ENCODE data around the gene ADAR.

The ADAR gene

GRCh38 chr1:154558720-154559465 lies 49.1 kb downstream of the ADAR start:
- H3K27ac ChIP-seq, result peak overlapping the region; percentile 86 to 95
- H3K4me3 ChIP-seq, result peak overlapping the region; percentile 98

GRCh38 chr1:154557939-154558719 lies 49.9 kb downstream of the ADAR start, which contains the start of gene UBE2Q1:
UBE2Q1 (minus strand) TSS chr1:154558662; CDS start chr1:154558553, 109 bp downstream.
- TF ChIP-seq CTCF (IDR thresholded peaks at IDR 0.05), result no peak
- H3K4me3 ChIP-seq, result peak within 1 kb of the TSS; percentile 98
- peak within 1 kb of the TSS; percentile 86 to 95 for H3K27ac ChIP-seq
- DNase-seq (ENCODE audit: low spot score), result no peak

More at GRCh38 chr1:154558720-154559465, 49.1 kb downstream of the ADAR start:
- DNase-seq (ENCODE audit: low spot score), result peak; percentile 100
- no peak for TF ChIP-seq CTCF (IDR thresholded peaks at IDR 0.05)

GRCh38 chr1:154557248-154557938 lies 50.6 kb downstream of the ADAR start:
- no peak for TF ChIP-seq CTCF (IDR thresholded peaks at IDR 0.05)
- peak overlapping the region; percentile 86 to 95 for H3K27ac ChIP-seq
- peak overlapping the region; percentile 98 for H3K4me3 ChIP-seq
- no peak for DNase-seq (ENCODE audit: low spot score)

GRCh38 chr1:154556422-154556821 lies 51.6 kb downstream of the ADAR start:
- Histone ChIP-seq H3K4me3 (peak overlapping the region; percentile 98), H3K27ac (peak overlapping the region in 1 of 2 donors; percentile 95)
- DNase-seq (ENCODE audit: low spot score), result no peak
- no peak for TF ChIP-seq CTCF (IDR thresholded peaks at IDR 0.05)

- DNase-seq (ENCODE audit: low spot score), result no peak
- H3K4me3 ChIP-seq, result no peak overlapping the region
- H3K27ac ChIP-seq, result no peak overlapping the region
Observed at GRCh38 chr1:154553056-154554030, 54.6 kb downstream of the ADAR start.

More at GRCh38 chr1:154553056-154554030, 54.6 kb downstream of the ADAR start:
- no peak for TF ChIP-seq CTCF (IDR thresholded peaks at IDR 0.05)
